Keratinocyte (primary cell): ENCODE measurements around the gene LRRC70.

Experiments used
- CTCF ChIP-seq, 3 experiments: IDR thresholded peaks in 1 of 3; conservative IDR thresholded peaks in 1 of 3; optimal IDR thresholded peaks in 1 of 3; 2 replicates in 2 of 3; 3 replicates in 1 of 3; pipeline versions ENCODE3 to v1.5.1; 2011; ENCODE audit warnings: low read length in 3 of 3, mild to moderate bottlenecking in 3 of 3, moderate library complexity in 2 of 3, control low read depth in 1 of 3, inconsistent platforms in 1 of 3; ENCODE audit not compliant: insufficient read depth in 2 of 3; ENCODE audit errors: extremely low read depth in 1 of 3
- EZH2 ChIP-seq: IDR thresholded peaks from one replicate; pipeline ENCODE4 v1.6.1; 2012; ENCODE audit warnings: inconsistent platforms, mild to moderate bottlenecking, low read length, moderate library complexity

DNA sequence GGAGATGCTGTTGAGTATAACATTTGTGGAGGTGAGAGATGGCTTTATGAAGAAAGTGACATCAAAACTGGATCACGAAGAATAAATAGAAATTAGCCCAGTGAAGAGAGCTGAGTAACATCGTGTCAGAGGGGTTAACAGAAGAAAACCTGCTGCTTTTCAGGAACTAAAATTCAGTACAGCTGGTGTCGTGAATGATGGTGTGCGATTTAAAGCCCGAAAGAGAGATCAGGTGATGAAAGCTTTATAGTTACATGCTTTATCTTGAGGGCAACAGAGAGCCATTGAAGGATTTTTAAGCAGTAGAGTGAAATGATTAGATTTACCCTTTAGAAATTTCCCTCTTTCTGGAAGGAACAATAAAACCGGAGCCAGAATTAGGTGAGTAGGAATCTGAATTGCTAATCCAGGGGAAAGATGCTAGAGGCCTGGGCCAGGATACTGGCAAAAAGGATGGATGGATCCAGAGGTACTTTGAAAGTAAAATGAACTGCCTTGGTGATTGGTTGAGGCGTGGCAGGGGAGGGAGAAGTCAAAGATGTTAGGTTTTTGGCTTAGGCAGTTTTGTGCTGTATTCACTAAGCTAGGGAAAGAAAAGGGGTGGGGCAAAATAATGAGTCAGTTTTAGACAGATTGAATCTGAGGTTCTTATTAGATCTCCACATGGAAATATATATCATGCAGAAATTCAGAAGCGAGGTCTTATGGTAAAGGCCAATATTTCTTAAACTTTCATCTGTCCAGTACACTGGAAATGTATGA lies 3.4 kb downstream of the LRRC70 start:
- no peak for TF ChIP-seq CTCF (optimal IDR thresholded peaks at IDR 0.05 in 1 of 3, IDR thresholded peaks at IDR 0.05 in 1 of 3, conservative IDR thresholded peaks at IDR 0.05 in 1 of 3; ENCODE audit: extremely low read depth in 1 of 3, insufficient read depth in 2 of 3, low read length in 3 of 3)
- no peak for TF ChIP-seq EZH2
